ENCODE data around the gene IPO9.

DNA sequence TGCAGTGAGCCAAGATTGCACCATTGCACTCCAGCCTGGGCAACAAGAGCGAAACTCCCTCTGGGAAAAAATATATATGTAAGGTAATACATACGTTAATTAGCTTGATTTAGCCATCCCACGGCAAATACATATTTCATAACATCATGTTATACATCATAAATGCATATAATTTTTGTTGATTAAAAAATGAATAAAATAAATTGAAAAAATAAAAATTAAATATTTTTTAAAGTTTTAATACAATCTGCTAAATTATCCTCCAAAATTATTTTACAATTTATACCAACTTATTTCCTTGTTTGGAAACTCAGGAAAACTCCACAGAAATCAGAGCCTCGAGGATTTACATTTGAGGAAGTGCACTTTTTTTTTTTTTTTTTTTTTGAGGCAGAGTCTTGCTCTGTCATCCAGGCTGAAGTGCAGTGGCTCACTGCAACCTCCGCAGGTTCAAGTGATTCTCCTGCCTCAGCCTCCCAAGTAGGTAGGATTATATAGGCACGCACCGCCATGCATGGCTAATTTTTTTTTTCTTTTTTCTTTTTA is 12.6 kb upstream of the IPO9 start:
- TF ChIP-seq CTCF (IDR thresholded peaks at IDR 0.05) = no peak
- TF ChIP-seq POLR2AphosphoS5 (IDR thresholded peaks at IDR 0.05) = no peak
